Measurements from ENCODE around the gene ETV3.
"Not testable (repeated sequence)": the region's sequence is repeated elsewhere in the genome, so short reads cannot be mapped to it uniquely, and the experiment has no call there.

ETV3 gene

GRCh38 chr1:157110003-157110402, 28.2 kb downstream of the ETV3 start:
- no peak for DNase-seq

GRCh38 chr1:157108448-157108847, 29.7 kb downstream of the ETV3 start:
- DNase-seq, result peak; percentile 6

GRCh38 chr1:157107702-157108101, 30.5 kb downstream of the ETV3 start:
- DNase-seq, result peak; percentile 42

GRCh38 chr1:157106813-157107189, 31.4 kb downstream of the ETV3 start:
- no peak for DNase-seq

GRCh38 chr1:157105988-157106812, 32.0 kb downstream of the ETV3 start:
- peak; percentile 50 for DNase-seq

GRCh38 chr1:157105298-157105987, 32.8 kb downstream of the ETV3 start:
- DNase-seq, result peak; percentile 49

- peak; percentile 21 for DNase-seq
These were observed 33.4 kb downstream of the ETV3 start for GRCh38 chr1:157104598-157105293.

GRCh38 chr1:157103268-157103667, 34.9 kb downstream of the ETV3 start:
- no peak for DNase-seq

- no peak for DNase-seq
These were observed 37.0 kb downstream of the ETV3 start for GRCh38 chr1:157101149-157101548.

GRCh38 chr1:157099633-157100009, 38.6 kb downstream of the ETV3 start, which contains the start of gene ETV3L:
Gene ETV3L (minus strand): TSS chr1:157099808. CDS start chr1:157099523, 285 bp downstream.
- no peak for DNase-seq

- not testable (repeated sequence) for DNase-seq
These were observed 39.1 kb downstream of the ETV3 start for GRCh38 chr1:157098987-157099632.

- peak; percentile 39 for DNase-seq
These were observed 39.7 kb downstream of the ETV3 start for GRCh38 chr1:157098519-157098918.

- no peak for DNase-seq
These were observed 40.5 kb downstream of the ETV3 start for GRCh38 chr1:157097692-157098091.

GRCh38 chr1:157096881-157097280, 41.3 kb downstream of the ETV3 start:
- no peak for DNase-seq

- peak; percentile 19 for DNase-seq
These were observed 42.6 kb downstream of the ETV3 start for GRCh38 chr1:157095551-157095950.

GRCh38 chr1:157095091-157095490, 43.1 kb downstream of the ETV3 start:
- DNase-seq, result peak; percentile 22

GRCh38 chr1:157092831-157093230, 45.4 kb downstream of the ETV3 start:
- no peak for DNase-seq

GRCh38 chr1:157091668-157092273, 46.4 kb downstream of the ETV3 start:
- DNase-seq, result no peak

GRCh38 chr1:157091186-157091585, 47.0 kb downstream of the ETV3 start:
- no peak for DNase-seq

- no peak for DNase-seq
These were observed 47.4 kb downstream of the ETV3 start for GRCh38 chr1:157090771-157091170.

GRCh38 chr1:157090196-157090647, 48.0 kb downstream of the ETV3 start:
- peak; percentile 94 for DNase-seq

GRCh38 chr1:157089789-157090188, 48.4 kb downstream of the ETV3 start:
- no peak for DNase-seq

- no peak for DNase-seq
These were observed 49.6 kb downstream of the ETV3 start for GRCh38 chr1:157088607-157089006.

Data from activated effector memory CD4-positive, alpha-beta T cell treated with anti-CD3 and anti-CD28 coated beads, Interleukin-2, amount 50 U/mL, for 16 hours (primary cell).